GM12878 (cell line): Measurements from ENCODE around the gene SLC6A11.

Source experiments
- ATF7 ChIP-seq: fragments of 450-650 bp; IDR thresholded peaks from 2 replicates; pipeline ENCODE4 v1.6.1; 2016; ENCODE audit warnings: low read depth, mild to moderate bottlenecking
- GABPA ChIP-seq: IDR thresholded peaks from 2 replicates; pipeline ENCODE4 v1.6.1; 2014; ENCODE audit warnings: antibody characterized with exemption, low read depth, mild to moderate bottlenecking, inconsistent platforms
- POLR2AphosphoS5 ChIP-seq: IDR thresholded peaks from 2 replicates; pipeline ENCODE4 v1.6.1; 2011; ENCODE audit warnings: mild to moderate bottlenecking, low read length, inconsistent platforms
- TAF1 ChIP-seq: IDR thresholded peaks from 2 replicates; pipeline ENCODE4 v1.6.1; 2011; ENCODE audit warnings: mild to moderate bottlenecking, low read depth, low read length, borderline replicate concordance
- YY1 ChIP-seq: IDR thresholded peaks from 2 replicates; pipeline ENCODE4 v1.6.1; 2011; ENCODE audit warnings: low read depth, mild to moderate bottlenecking, low read length
- ZZZ3 ChIP-seq: IDR thresholded peaks from 2 replicates; pipeline ENCODE4 v1.6.1; 2011; ENCODE audit warnings: low read depth; ENCODE audit not compliant: control insufficient read depth, insufficient read length
- TF ChIP-seq, protein P1 (sequence below): fragments of 450-650 bp; IDR thresholded peaks from 2 replicates; pipeline ENCODE4 v1.6.1; 2017; ENCODE audit warnings: mild to moderate bottlenecking, low read depth, inconsistent platforms; ENCODE audit not compliant: poor library complexity, severe bottlenecking
- TF ChIP-seq, protein P2 (sequence below): IDR thresholded peaks from 2 replicates; pipeline ENCODE4 v1.6.1; 2012; ENCODE audit warnings: low read length, inconsistent platforms

DNA sequence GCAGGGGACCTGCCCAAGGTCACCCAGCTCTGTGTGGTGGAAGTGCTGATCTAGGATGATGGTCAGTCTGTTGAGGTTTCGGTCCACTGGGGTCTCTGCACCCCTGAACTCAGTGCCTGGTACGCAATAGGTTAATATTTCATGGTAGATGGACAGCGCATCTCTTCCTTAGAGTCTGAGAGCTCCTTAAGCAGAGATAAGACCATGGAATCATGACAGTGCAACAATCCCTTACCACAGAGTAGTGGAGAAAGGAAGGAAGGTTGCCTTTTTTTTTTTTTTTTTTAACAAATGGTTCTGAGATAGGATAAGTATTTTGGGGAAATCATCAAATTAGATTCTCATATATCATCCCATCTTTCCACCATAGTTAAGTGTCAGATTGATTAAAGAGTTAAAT is 96.8 kb downstream of the SLC6A11 start:
- TF ChIP-seq GABPA (no peak), ZZZ3 (no peak), YY1 (no peak), POLR2AphosphoS5 (no peak), TAF1 (no peak), ATF7 (no peak)
- TF ChIP-seq, protein P1, sequence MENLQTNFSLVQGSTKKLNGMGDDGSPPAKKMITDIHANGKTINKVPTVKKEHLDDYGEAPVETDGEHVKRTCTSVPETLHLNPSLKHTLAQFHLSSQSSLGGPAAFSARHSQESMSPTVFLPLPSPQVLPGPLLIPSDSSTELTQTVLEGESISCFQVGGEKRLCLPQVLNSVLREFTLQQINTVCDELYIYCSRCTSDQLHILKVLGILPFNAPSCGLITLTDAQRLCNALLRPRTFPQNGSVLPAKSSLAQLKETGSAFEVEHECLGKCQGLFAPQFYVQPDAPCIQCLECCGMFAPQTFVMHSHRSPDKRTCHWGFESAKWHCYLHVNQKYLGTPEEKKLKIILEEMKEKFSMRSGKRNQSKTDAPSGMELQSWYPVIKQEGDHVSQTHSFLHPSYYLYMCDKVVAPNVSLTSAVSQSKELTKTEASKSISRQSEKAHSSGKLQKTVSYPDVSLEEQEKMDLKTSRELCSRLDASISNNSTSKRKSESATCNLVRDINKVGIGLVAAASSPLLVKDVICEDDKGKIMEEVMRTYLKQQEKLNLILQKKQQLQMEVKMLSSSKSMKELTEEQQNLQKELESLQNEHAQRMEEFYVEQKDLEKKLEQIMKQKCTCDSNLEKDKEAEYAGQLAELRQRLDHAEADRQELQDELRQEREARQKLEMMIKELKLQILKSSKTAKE: no peak
- TF ChIP-seq, protein P2, sequence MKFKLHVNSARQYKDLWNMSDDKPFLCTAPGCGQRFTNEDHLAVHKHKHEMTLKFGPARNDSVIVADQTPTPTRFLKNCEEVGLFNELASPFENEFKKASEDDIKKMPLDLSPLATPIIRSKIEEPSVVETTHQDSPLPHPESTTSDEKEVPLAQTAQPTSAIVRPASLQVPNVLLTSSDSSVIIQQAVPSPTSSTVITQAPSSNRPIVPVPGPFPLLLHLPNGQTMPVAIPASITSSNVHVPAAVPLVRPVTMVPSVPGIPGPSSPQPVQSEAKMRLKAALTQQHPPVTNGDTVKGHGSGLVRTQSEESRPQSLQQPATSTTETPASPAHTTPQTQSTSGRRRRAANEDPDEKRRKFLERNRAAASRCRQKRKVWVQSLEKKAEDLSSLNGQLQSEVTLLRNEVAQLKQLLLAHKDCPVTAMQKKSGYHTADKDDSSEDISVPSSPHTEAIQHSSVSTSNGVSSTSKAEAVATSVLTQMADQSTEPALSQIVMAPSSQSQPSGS: no peak
